GM19025 (cell line): ENCODE measurements around the gene UVRAG.

Source experiments
- ATAC-seq: cut with Tn5 transposase; IDR thresholded peaks from one replicate; pipeline ENCODE4 v1.9.1; 2021; ENCODE audit warnings: mild to moderate bottlenecking, low read depth, moderate library complexity; ENCODE audit not compliant: unreplicated experiment

UVRAG gene

DNA sequence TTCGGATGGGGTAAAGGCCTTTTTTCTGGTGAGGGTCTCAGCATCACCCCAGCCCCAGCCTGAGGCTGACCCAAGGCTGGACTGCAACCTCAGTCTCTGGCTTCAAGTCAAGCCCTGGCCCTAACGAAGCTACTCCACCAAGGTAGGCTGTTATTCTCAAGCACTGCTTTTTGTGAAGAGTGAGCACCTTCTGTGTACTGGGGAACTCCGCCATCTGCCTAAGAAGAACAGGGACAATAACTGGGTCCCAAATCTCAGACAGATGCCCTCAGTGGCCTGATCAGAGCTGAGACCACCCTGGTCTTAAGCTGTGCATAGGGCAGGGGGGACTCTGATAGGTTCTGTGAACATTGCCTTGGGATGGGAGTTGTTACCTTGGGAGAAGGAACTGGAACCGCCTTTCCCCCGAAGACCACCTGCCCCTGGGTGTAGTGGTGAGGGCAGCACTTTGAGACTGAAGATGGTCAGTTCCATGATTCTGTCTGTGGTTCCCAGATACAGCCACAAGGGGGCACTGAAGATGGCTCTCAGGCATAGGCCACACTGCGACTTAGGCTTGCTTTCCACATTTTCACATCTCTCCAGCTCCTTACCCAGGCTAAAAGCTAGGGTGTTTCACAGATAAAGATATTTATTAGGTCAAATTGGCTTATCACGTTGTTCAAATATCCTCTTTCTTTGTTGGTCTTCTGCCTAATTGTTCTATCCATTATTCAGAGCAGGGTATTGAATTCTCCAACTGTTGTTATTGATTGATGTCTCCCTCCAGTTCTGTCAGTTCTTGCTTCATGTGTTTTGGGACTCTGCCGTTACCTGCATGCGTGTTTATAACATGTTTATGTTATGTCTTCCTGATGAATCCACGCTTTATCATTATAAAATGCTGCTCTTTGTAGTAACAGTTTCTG is 11.8 kb upstream of the UVRAG start:
- peak; percentile 61 for ATAC-seq

DNA sequence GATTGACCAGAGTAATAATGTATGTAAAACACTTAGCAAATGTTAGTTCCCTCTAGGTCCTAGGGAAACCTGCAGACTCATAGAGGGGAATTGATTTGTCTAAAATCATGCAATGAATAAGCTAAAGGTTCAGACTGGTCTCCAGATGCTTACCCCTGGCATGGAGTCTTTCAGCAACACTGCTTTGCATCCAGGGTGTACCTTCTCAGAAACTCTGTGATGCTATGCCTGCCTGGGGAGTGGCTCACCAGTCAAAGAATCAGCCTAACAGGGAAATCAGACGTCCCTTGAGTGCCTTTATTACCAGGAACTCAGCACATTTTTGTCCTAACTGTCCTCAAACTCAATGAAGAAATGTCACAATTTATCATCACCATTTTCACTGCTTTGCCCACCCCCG is 5.9 kb upstream of the UVRAG start:
- ATAC-seq, result no peak

DNA sequence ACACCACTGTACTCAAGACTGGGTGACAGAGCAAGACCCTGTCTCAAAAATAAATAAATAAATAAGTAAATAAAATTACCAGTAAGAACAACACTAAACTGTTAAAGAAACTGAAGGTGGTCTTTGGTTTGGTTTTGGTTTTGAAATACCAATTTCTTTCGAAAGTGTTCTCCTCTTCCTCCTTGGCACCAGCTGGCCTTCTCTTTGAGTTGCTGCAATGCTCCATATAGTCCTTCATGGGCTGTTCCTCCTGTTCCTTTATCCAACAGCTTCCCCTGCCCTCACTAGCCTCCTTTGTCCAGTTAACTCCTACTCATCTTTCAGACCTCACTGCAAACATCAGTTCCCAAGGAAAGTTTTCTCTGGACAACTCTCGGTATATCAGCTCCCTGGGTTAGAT is 5.0 kb upstream of the UVRAG start:
- no peak for ATAC-seq

DNA sequence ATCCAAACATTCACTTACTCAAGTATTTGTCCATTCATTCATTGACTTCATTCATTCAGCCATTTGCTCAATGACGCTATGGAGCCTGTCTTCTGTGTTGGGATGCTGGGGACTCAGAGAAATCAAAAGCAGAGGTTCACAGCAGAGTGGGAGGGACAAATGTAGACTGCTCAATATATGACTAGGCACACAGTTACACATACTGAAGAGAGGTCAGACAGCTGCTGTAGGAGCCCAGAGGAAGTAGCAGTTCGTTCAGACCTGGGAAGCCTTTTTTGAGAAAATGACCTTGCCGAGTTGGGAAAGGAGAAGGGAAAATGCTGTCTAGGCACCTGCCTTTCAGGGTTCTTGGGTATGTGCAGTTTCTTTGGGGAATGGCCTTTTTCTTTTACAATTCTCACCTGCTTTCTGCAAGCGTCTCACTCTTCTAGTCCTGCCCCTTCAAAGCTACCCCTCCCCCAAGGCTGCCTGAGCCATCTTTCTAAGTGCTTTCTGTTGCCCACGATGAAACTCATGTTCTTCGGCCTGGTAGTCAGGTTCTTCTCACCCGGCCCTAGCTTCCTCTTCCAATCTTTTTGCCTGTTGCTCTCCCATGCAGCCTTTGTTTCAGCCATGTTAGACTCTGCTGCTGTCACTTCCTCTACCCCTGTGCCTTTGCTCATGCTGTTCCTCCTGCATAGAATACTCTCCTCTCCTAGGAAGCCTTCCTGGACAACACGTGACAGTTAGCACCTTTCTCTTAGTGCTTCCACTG is 4.2 kb upstream of the UVRAG start:
- ATAC-seq, result no peak

DNA sequence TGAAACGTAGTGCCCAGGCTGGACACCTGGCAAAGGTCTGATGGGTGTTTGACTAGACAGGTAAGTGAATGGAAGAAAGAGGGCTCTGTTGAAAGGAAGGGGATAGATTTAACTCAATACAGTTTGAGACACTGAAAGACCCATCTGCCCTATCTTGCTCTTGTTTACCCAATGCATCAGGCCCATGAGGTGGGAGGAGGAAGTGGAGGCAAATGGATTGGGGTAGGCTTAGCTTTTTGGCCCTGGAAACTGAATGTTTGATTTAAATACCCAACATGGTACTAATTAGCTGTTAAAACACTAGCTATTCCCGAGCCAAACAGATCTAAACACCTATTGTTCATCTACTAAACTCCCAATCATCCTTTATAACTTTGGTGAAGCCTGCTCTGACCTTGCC is 3.5 kb upstream of the UVRAG start:
- no peak for ATAC-seq

DNA sequence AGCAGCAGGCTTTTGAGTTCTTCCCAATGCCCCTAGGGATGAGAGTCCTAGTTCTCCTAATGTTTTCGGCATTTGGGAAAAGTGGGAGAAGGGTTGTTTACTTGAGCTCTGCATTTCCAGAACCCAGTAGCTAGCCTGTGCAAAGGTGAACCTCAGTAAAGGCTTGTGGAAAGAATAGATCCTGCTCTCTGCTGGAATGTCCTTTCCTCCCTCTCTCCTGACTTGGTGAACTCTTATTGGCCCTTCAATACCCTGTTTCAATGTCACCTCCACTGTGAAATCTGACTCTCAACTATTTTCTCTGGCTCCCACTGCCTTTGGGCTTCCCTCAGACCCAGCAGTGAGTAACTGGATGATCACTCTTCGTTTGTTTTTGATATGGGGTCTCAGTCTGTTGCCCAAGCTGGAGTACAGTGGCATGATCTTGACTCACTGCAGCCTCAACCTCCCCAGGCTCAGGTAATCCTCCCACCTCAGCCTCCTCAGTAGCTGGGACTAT is 2.4 kb upstream of the UVRAG start:
- ATAC-seq, result no peak

DNA sequence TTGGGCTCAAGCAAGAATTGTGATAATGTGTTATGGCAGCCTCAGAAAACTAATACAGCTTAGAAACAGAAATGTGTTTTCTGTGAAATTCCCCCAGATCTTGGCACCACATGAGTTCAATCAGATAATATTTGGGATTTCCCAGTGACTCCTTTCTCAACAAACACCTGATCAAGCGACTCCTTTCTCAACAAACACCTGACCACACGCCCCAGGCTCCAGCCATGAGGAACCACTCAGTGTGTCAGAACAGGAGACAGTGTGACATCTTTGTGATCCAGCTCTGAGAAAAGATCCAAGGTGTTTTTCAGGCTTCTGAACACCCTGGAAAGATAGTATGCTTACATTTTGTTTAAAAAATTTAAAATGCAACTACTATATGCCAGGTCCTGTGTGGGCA is 1.9 kb upstream of the UVRAG start:
- no peak for ATAC-seq

DNA sequence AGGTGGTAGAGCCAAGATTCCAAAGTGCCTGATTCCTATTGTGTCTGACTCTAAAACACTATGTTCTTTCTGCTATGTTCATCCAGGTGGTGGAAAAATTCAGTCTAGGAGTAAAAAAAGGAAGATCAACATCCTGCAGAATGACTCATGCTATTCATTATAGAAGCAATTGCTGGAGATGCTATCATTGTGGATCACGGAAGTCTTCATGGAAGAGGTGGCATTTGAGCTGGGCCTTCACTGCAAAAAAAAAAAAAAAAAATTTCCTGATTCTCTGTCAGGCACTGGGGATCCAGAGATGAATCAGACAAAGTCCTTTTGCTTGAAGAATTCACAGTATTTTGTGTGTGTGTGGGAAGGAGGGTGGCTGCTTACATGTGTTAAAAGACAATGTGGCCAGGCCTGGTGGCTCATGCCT is 1.4 kb upstream of the UVRAG start:
- no peak for ATAC-seq

DNA sequence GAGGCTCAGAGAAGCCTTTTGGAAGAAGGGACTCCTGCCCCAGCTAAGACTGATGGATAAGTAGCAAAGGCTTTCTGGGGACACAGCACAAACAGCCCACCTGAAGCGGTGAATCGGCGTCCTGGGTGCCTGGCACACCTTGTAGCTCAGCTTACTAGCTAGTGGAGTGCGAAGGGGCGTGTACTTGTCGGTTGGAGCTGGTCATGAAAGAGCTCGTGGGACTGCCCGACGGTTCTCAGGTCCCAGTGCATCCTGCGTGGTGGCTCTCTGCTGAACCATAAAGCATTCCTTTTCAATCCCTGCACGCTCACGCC is 690 bp upstream of the UVRAG start:
- peak; percentile 12 for ATAC-seq

DNA sequence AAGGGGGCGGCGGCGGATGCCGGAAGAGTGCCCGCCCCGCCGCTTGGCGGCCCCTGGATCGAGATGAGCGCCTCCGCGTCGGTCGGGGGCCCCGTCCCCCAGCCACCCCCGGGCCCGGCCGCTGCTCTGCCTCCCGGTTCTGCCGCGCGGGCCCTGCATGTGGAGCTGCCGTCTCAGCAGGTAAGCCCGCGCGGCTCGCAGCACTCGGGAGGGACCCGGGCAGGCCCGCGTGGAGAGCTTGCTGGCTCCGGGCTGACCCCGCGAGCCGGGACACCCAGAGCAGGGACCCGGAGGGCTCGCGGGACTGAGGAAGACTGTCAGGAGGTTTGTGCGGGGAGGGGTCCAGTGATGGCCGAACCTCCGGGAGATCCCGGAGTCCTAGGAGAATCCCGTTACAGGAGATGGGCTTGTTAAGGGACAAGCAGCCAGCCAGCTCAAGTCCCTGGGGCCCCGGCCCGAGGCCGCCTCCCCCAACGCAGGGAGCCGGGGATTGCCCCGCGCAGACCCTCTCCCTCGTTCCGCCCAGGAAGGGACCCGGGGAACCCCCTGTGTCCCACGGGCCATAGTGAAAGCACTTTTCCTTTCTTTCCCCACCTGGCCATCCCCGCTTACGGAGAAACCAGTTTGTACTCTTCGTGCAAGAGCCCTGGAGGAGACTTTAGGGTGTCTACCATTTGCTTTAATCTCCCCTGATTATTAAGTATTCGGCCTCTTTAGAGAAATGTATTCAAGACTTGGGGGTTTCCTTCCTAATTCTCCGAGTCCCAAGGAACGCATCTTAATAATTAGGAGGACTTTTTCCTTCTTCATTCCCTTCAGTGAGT is 547 bp downstream of the UVRAG start:
- ATAC-seq, result peak; percentile 20

DNA sequence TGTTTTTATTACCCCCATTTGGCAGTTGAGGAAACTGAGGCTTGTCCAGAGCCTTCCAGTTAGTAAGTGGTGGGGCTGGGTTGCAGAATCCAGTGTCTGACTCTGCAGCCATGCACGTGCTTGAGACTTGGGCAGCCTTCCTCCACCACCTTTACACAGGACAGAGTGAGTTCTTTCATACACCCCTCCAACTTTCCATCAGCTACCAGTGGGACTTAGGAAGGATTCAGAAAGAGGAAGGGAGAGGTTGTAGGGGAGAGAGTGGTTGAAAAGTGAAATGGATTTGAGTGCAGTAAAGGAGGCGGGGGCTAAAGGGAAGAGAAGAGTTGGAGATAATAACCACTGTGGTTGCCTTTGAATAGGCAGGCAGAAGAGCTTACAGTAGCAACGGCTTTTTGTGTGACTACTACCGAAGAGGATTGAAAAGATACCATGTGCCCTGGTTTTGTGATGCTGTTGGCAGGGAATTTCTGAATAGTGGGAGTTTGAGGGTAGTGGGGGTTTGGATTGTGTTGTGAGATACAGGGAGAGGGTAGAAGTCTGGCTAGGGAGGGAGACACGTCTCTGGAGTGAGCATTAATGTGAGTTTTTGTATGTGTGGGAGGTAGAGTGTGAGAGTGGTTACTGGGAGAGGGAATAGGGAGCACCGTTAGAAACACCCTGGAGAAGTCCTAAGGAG is 1.7 kb downstream of the UVRAG start:
- no peak for ATAC-seq

DNA sequence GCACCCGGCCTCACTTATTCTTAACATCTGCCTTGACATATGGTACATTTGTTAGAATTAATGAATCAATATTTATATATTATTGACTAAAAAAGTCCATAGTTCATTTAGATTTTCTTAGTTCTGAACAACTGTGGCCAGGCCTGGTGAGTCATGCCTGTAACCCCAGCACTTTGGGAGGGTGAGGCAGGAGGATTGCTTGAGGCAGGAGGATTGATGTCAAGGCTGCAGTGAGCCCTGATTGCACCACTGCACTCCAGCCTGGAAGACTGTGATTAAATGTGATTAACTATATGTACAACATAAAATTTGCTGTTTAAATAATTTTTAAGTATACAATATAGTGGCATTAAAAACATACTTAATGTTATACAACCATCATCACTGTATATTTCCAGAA is 5.6 kb downstream of the UVRAG start:
- ATAC-seq, result no peak

DNA sequence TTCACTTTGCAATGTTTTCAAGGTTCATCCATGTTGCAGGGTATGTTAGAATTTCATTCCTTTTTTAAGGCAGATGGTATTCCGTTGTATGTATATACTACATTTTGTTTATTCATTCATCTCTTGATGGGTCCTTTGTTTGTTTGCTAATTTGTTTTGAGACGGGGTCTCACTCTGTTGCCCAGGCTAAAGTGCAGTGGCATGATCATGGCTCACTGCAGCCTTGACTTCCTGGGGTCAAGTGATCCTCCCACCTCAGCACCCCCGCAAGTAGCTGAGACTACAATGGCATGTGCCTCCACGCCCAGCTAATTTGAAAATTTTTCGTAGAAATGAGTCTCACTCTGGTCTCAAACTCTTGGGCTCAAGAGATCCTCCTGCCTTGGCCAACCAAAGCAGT is 6.2 kb downstream of the UVRAG start:
- ATAC-seq, result no peak

DNA sequence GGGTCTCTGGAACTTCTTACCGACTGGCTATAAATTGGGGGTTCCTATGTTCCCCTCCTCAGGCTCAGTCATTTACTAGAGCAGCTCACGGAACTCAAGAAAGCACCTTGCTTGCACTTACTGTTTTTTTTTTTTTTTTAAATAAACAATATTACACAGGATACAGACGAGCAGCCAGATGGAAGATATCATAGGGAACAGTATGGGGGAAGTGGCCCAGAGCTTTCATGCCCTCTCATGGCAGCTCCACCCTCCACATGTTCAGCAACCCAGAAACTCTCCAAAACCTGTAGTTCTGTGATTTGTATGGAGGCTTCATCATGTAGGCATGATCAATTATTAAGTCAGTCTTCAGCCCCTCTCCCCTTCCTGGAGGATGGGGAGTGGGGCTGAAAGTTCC is 7.5 kb downstream of the UVRAG start:
- no peak for ATAC-seq

DNA sequence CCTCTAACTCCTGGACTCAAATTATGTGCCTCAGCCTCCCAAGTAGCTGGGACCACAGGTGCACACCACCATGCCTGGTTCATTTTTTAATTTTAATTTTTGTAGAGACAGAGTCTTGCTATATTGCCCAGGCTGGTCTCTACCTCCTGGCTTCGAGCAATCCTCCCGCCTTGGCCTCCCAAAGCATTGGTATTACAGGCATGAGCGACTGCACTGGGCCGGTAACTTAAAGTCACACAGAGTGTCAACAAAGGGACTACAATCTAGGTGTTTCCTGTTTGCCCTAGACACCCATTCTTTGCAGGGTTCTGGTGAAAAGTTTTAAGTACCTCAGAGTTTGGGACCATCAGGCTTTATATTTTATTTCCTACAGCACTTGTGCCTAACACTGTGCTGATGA is 8.4 kb downstream of the UVRAG start:
- no peak for ATAC-seq

DNA sequence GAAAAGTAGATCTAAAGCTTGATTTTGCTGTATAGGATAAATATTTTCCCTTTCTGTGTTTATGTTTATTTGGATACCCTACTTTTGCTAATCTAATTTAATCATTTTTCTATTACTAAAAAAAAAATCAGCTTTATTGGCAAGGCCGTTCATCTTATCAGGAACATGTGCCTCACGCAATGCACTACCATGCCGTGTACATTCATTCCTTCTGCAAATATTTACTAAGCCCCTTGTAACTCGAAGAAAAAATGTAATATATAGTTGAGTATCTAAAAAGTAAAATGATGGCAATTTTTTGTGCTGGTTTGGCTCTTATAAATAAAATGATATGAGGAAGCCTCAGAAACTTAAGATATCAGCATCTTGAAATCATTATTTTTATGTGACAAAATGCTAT is 8.9 kb downstream of the UVRAG start:
- no peak for ATAC-seq

DNA sequence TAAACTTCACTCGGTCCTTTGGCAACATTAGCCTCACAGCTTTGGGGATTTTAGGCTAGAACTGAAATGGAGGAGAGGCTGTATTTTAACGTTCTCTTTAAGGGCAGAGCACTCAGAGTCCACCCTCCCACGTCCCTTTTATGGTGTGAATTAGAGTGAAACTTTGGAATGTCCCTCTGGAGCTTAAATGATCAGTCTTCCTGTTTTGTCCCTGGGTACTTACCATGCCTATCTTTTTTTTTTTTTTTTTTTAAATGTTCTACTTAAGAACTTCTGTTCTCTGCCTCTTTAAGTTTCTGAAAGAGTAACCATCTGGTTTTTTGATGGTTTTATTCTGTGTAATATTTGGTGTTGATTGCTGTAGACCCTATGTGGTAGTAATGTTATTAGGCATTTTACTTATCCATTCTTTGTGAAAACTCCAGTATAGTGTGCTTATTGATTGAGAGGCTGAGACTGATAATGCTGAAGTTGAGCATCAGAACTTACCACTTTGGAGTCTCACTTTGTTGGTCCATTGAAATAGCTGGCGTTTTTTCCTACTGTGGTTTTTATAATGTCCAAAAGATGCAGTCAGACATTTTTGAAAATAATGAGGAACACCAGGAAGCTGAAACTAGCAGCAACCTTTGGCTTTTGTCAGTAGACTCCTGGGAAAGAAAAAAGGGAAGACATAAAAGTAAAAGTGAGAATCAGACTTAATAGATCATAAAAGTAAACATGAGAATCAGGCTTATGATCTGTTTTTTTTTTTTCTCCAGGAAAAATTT is 11.6 kb downstream of the UVRAG start:
- no peak for ATAC-seq

DNA sequence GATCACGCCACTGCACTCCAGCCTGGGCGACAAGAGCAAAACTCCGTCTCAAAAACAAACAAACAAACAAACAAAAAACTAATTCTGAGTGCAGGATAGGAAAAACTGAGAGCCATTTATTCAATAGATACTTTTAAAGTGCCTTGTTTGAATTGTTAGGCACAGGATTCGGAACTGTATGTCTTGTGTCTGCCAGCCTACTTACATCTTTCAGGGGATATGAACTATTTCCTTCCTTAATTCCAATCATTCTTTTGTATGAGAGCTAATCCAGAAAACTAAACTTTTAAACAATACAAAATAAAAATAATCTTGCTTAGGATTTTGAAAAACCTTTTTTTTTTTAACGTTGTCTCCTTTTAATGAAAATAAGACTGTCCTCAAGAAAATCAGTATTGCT is 12.6 kb downstream of the UVRAG start:
- ATAC-seq, result no peak

DNA sequence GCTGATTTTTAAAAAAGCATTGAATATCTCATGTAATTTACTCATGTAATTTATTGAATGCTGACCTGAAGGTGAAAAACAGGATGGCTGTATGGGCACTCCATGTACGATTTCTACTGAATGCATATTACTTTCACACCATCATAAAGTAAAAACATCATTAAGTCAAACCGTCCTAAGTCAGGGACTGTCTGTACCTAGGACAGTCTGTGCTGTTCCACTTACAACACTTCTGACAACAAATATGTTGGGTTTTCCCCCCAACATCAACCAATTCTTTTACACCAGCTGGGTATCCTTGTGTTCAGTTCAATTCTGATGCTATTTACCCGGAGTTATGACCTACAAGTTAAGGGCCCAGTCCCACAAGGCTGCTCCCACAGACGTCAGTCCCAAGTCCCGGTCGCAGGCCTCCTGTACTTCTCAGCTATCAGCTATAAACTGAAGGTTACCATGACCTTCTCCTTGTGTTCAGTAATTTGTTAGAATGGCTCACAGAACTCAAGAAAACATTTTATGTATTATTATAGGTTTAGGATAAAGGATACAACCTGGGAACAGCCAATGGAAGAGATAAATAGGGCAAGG is 17.0 kb downstream of the UVRAG start:
- no peak for ATAC-seq
